Measurements from ENCODE around the gene MED23.

Gene MED23

GRCh38 chr6:131627724-131628682 lies at the start of gene MED23:
Gene MED23, minus strand, starts transcription at chr6:131628242. Its CDS starts 193 bp downstream, at chr6:131628049.
- peak; percentile 87 to 88 for DNase-seq (ENCODE audit: extremely low read depth in 1 of 2, low read depth in 1 of 2)

GRCh38 chr6:131673184-131673583 lies 45.1 kb upstream of the MED23 start:
- no peak for DNase-seq (ENCODE audit: extremely low read depth in 1 of 2, low read depth in 1 of 2)

- no peak for DNase-seq (ENCODE audit: extremely low read depth in 1 of 2, low read depth in 1 of 2)
These were observed 41.8 kb upstream of the MED23 start for GRCh38 chr6:131669891-131670290.

GRCh38 chr6:131663578-131664165 lies 35.6 kb upstream of the MED23 start:
- DNase-seq (ENCODE audit: extremely low read depth in 1 of 2, low read depth in 1 of 2): no peak

- no peak for DNase-seq (ENCODE audit: extremely low read depth in 1 of 2, low read depth in 1 of 2)
These were observed 32.2 kb upstream of the MED23 start for GRCh38 chr6:131660195-131660594.

- no peak for DNase-seq (ENCODE audit: extremely low read depth in 1 of 2, low read depth in 1 of 2)
These were observed 30.2 kb upstream of the MED23 start for GRCh38 chr6:131658287-131658686.

GRCh38 chr6:131657630-131658111 lies 29.6 kb upstream of the MED23 start:
- no peak for DNase-seq (ENCODE audit: extremely low read depth in 1 of 2, low read depth in 1 of 2)

GRCh38 chr6:131657222-131657621 lies 29.2 kb upstream of the MED23 start:
- no peak for DNase-seq (ENCODE audit: extremely low read depth in 1 of 2, low read depth in 1 of 2)

- no peak for DNase-seq (ENCODE audit: extremely low read depth in 1 of 2, low read depth in 1 of 2)
These were observed 28.6 kb upstream of the MED23 start for GRCh38 chr6:131656667-131657066.

GRCh38 chr6:131655951-131656350 lies 27.9 kb upstream of the MED23 start:
- DNase-seq (ENCODE audit: extremely low read depth in 1 of 2, low read depth in 1 of 2): no peak

GRCh38 chr6:131655387-131655786 lies 27.3 kb upstream of the MED23 start:
- DNase-seq (ENCODE audit: extremely low read depth in 1 of 2, low read depth in 1 of 2): no peak

- DNase-seq (ENCODE audit: extremely low read depth in 1 of 2, low read depth in 1 of 2): no peak
These were observed 26.3 kb upstream of the MED23 start for GRCh38 chr6:131654326-131654725.

- DNase-seq (ENCODE audit: extremely low read depth in 1 of 2, low read depth in 1 of 2): no peak
These were observed 24.4 kb upstream of the MED23 start for GRCh38 chr6:131652472-131652871.

GRCh38 chr6:131651782-131652181 lies 23.7 kb upstream of the MED23 start:
- DNase-seq (ENCODE audit: extremely low read depth in 1 of 2, low read depth in 1 of 2): no peak

GRCh38 chr6:131646249-131646670 lies 18.2 kb upstream of the MED23 start:
- DNase-seq (ENCODE audit: extremely low read depth in 1 of 2, low read depth in 1 of 2): no peak

- DNase-seq (ENCODE audit: extremely low read depth in 1 of 2, low read depth in 1 of 2): no peak
These were observed 17.8 kb upstream of the MED23 start for GRCh38 chr6:131645846-131646245.

- DNase-seq (ENCODE audit: extremely low read depth in 1 of 2, low read depth in 1 of 2): no peak
These were observed 16.9 kb upstream of the MED23 start for GRCh38 chr6:131644921-131645320.

GRCh38 chr6:131643855-131644460 lies 15.9 kb upstream of the MED23 start:
- no peak for DNase-seq (ENCODE audit: extremely low read depth in 1 of 2, low read depth in 1 of 2)

GRCh38 chr6:131642987-131643611 lies 15.1 kb upstream of the MED23 start:
- DNase-seq (ENCODE audit: extremely low read depth in 1 of 2, low read depth in 1 of 2): no peak

- no peak for DNase-seq (ENCODE audit: extremely low read depth in 1 of 2, low read depth in 1 of 2)
These were observed 14.5 kb upstream of the MED23 start for GRCh38 chr6:131642565-131642964.

- DNase-seq (ENCODE audit: extremely low read depth in 1 of 2, low read depth in 1 of 2): no peak
These were observed 13.5 kb upstream of the MED23 start for GRCh38 chr6:131641554-131641953.

All from stimulated activated CD8-positive, alpha-beta memory T cell treated with anti-CD3 and anti-CD28 coated beads, Interleukin-7, amount 100 ng/mL, for 48 hours (primary cell).